WTC11 (cell line): ENCODE results near the gene BSN.

Experiments used
- CREM ChIP-seq: sonication (generic); formaldehyde crosslinking; IDR thresholded peaks from 2 replicates; pipeline ENCODE4 v1.8.1; 2022; ENCODE audit warnings: mild to moderate bottlenecking, missing genetic modification reagents, moderate library complexity
- FOXJ3 ChIP-seq: sonication (generic); formaldehyde crosslinking; IDR thresholded peaks from 2 replicates; pipeline ENCODE4 v1.9.0; 2021; ENCODE audit warnings: missing genetic modification reagents, mild to moderate bottlenecking, borderline replicate concordance
- FOXP1 ChIP-seq: sonication (generic); formaldehyde crosslinking; IDR thresholded peaks from 2 replicates; pipeline ENCODE4 v1.8.0; 2022; ENCODE audit warnings: missing genetic modification reagents, mild to moderate bottlenecking, moderate library complexity, borderline replicate concordance
- JUN ChIP-seq: sonication (generic); formaldehyde crosslinking; IDR thresholded peaks from 2 replicates; pipeline ENCODE4 v1.8.0; 2023; ENCODE audit warnings: mild to moderate bottlenecking, missing genetic modification reagents
- NR2C2 ChIP-seq: sonication (generic); formaldehyde crosslinking; IDR thresholded peaks from 2 replicates; pipeline ENCODE4 v1.8.0; 2022; ENCODE audit warnings: mild to moderate bottlenecking, missing genetic modification reagents
- ZNF121 ChIP-seq: sonication (generic); formaldehyde crosslinking; IDR thresholded peaks from 2 replicates; pipeline ENCODE4 v1.8.0; 2023; ENCODE audit warnings: missing genetic modification reagents
- ZNF138 ChIP-seq: sonication (generic); formaldehyde crosslinking; conservative IDR thresholded peaks from 2 replicates; pipeline ENCODE4 v1.8.1; 2022; ENCODE audit warnings: mild to moderate bottlenecking, moderate library complexity, missing genetic modification reagents
- TF ChIP-seq, protein P1 (sequence below): fragments of 200-600 bp; IDR thresholded peaks from 2 replicates; pipeline ENCODE4 v1.8.0; 2022; ENCODE audit warnings: antibody characterized with exemption
- TF ChIP-seq, protein P2 (sequence below): sonication (generic); formaldehyde crosslinking; IDR thresholded peaks from 2 replicates; pipeline ENCODE4 v1.8.1; 2022; ENCODE audit warnings: low read depth, missing genetic modification reagents, borderline replicate concordance
- TF ChIP-seq, protein P3 (sequence below): sonication (generic); formaldehyde crosslinking; conservative IDR thresholded peaks from 2 replicates; pipeline ENCODE4 v1.8.1; 2022; ENCODE audit warnings: mild to moderate bottlenecking, missing genetic modification reagents
- TF ChIP-seq, protein P4 (sequence below): sonication (generic); formaldehyde crosslinking; IDR thresholded peaks from 2 replicates; pipeline ENCODE4 v1.8.1; 2023; ENCODE audit warnings: mild to moderate bottlenecking, missing genetic modification reagents, moderate library complexity

DNA sequence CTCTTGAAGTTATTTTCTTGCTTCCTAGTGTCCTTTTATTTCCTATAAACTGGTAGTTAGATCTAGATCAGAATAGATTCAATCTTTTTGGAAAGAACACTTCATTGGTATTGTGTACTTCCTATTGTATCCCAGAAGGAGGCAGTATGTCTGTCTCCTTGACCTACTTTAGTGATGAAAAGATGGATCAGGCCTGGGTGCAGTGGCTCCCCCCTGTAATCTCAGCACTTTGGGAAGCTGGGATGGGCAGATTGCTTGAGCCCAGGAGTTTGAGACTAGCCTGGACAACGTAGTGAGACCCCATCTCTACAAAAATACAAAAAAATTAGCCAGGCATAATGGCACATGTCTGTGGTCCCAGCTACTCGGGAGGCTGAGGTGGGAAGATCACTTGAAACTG, 12.0 kb downstream of the BSN start:
- TF ChIP-seq, protein P1, sequence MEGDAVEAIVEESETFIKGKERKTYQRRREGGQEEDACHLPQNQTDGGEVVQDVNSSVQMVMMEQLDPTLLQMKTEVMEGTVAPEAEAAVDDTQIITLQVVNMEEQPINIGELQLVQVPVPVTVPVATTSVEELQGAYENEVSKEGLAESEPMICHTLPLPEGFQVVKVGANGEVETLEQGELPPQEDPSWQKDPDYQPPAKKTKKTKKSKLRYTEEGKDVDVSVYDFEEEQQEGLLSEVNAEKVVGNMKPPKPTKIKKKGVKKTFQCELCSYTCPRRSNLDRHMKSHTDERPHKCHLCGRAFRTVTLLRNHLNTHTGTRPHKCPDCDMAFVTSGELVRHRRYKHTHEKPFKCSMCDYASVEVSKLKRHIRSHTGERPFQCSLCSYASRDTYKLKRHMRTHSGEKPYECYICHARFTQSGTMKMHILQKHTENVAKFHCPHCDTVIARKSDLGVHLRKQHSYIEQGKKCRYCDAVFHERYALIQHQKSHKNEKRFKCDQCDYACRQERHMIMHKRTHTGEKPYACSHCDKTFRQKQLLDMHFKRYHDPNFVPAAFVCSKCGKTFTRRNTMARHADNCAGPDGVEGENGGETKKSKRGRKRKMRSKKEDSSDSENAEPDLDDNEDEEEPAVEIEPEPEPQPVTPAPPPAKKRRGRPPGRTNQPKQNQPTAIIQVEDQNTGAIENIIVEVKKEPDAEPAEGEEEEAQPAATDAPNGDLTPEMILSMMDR, result no peak
- TF ChIP-seq FOXJ3 (CRISPR knock-in tag) (no peak), ZNF138 (CRISPR knock-in tag) (no peak), NR2C2 (CRISPR knock-in tag) (no peak), JUN (CRISPR knock-in tag) (no peak), CREM (no peak), FOXP1 (CRISPR knock-in tag) (no peak), ZNF121 (peak; percentile 82)
- TF ChIP-seq, protein P2, sequence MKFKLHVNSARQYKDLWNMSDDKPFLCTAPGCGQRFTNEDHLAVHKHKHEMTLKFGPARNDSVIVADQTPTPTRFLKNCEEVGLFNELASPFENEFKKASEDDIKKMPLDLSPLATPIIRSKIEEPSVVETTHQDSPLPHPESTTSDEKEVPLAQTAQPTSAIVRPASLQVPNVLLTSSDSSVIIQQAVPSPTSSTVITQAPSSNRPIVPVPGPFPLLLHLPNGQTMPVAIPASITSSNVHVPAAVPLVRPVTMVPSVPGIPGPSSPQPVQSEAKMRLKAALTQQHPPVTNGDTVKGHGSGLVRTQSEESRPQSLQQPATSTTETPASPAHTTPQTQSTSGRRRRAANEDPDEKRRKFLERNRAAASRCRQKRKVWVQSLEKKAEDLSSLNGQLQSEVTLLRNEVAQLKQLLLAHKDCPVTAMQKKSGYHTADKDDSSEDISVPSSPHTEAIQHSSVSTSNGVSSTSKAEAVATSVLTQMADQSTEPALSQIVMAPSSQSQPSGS (CRISPR knock-in tag), result no peak
- TF ChIP-seq, protein P3, sequence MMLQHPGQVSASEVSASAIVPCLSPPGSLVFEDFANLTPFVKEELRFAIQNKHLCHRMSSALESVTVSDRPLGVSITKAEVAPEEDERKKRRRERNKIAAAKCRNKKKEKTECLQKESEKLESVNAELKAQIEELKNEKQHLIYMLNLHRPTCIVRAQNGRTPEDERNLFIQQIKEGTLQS, result no peak
- TF ChIP-seq, protein P4, sequence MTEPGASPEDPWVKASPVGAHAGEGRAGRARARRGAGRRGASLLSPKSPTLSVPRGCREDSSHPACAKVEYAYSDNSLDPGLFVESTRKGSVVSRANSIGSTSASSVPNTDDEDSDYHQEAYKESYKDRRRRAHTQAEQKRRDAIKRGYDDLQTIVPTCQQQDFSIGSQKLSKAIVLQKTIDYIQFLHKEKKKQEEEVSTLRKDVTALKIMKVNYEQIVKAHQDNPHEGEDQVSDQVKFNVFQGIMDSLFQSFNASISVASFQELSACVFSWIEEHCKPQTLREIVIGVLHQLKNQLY (CRISPR knock-in tag), result no peak
